B cell (primary cell): ENCODE results near the gene SEMA6A. TPM values are rescaled to one million over a fixed set of nuclear protein-coding genes. Genes with fewer than 3 reads are reported as not detected.

Source experiments
- ATAC-seq: fragments of 200-7000 bp; cut with Tn5 transposase; one replicate; pipeline ENCODE4 v1.10.0; 2021; ENCODE audit warnings: low read depth, mild to moderate bottlenecking, moderate number of reproducible peaks, moderate library complexity
- CTCF ChIA-PET: fragments of 350-600 bp; sonication (Branson Sonifier 250); formaldehyde crosslinking; loops from one replicate; lab custom pipeline; 2021; ENCODE audit warnings: antibody characterized with exemption, inconsistent platforms; lab: Charles Lee
- POLR2A ChIA-PET: fragments of 350-600 bp; sonication (Branson Sonifier 250); formaldehyde crosslinking; loops from one replicate; lab custom pipeline; 2021; ENCODE audit warnings: antibody characterized with exemption; lab: Charles Lee
- DNase-seq: peaks from one replicate; pipeline ENCODE4 v3.0.0; 2013
- H2AFZ ChIP-seq: 2 replicates; pipeline ENCODE4 v1.6.1; 2012; ENCODE audit warnings: mild to moderate bottlenecking, low read depth, low read length; ENCODE audit not compliant: insufficient read depth, poor library complexity, severe bottlenecking
- H3K27ac ChIP-seq, 2 donors: 1 replicate in 1 of 2; 2 replicates in 1 of 2; pipeline ENCODE4 v1.5.1; 2012 to 2013; ENCODE audit warnings: low read length in 2 of 2, mild to moderate bottlenecking in 2 of 2, moderate library complexity in 1 of 2
- H3K27me3 ChIP-seq, 4 experiments: fragments of 200-600 bp in 1 of 4; sonication (generic) in 1 of 4; replicated peaks in 1 of 4; 1 replicate in 2 of 4; 2 replicates in 2 of 4; pipeline versions ENCODE4 v1.6.1 to v1.7.0; 2013 to 2016; ENCODE audit warnings: low read length in 3 of 4, mild to moderate bottlenecking in 2 of 4, mixed read lengths in 1 of 4, moderate library complexity in 1 of 4; ENCODE audit not compliant: insufficient read depth in 4 of 4, control insufficient read depth in 3 of 4; ENCODE audit errors: control extremely low read depth in 1 of 4
- H3K36me3 ChIP-seq, 2 experiments: replicated peaks in 1 of 2; 1 replicate in 1 of 2; 2 replicates in 1 of 2; pipeline versions ENCODE4 v1.6.1 to v1.7.1; 2013; ENCODE audit warnings: low read length in 1 of 2; ENCODE audit not compliant: insufficient read depth in 2 of 2, control insufficient read depth in 1 of 2; ENCODE audit errors: control extremely low read depth in 1 of 2, extremely low read depth in 1 of 2
- H3K4me1 ChIP-seq, 2 donors: fragments of 200-600 bp in 1 of 2; sonication (generic) in 1 of 2; 1 replicate in 1 of 2; 2 replicates in 1 of 2; pipeline versions ENCODE4 v1.5.1 to v1.6.1; 2013 to 2017; ENCODE audit warnings: low read length in 2 of 2; ENCODE audit not compliant: control insufficient read depth in 2 of 2, insufficient read depth in 2 of 2
- H3K4me2 ChIP-seq: replicated peaks from 2 replicates; pipeline ENCODE3; 2012; ENCODE audit warnings: mild to moderate bottlenecking, low read depth, low read length; ENCODE audit not compliant: poor library complexity, severe bottlenecking
- H3K4me3 ChIP-seq, 5 experiments: fragments of 200-600 bp in 1 of 5; sonication (generic) in 1 of 5; 1 replicate in 3 of 5; 2 replicates in 2 of 5; pipeline versions ENCODE4 v1.5.1 to v1.7.0; 2011 to 2016; ENCODE audit warnings: low read length in 4 of 5, mild to moderate bottlenecking in 4 of 5, low read depth in 2 of 5, control low read depth in 1 of 5, moderate library complexity in 1 of 5; ENCODE audit not compliant: insufficient read depth in 1 of 5; ENCODE audit errors: control extremely low read depth in 1 of 5, extremely low read depth in 1 of 5
- H3K79me2 ChIP-seq: fragments of 200-600 bp; sonication (generic); one replicate; pipeline ENCODE4 v1.6.0; 2016; ENCODE audit warnings: low read length; ENCODE audit not compliant: control insufficient read depth, insufficient read depth
- H3K9ac ChIP-seq: fragments of 200-600 bp; sonication (generic); 2 replicates; pipeline ENCODE4 v1.6.1; 2017; ENCODE audit warnings: mild to moderate bottlenecking, low read length, moderate library complexity
- H3K9me3 ChIP-seq, 3 donors: one replicate each; pipeline versions ENCODE4 v1.6.1 to v1.7.1; 2013; ENCODE audit warnings: low read length in 2 of 3; ENCODE audit not compliant: control insufficient read depth in 2 of 3, insufficient read depth in 1 of 3; ENCODE audit errors: control extremely low read depth in 1 of 3
- H4K20me1 ChIP-seq: 2 replicates; pipeline ENCODE4 v1.6.0; 2012; ENCODE audit warnings: mild to moderate bottlenecking, low read length; ENCODE audit not compliant: insufficient read depth, control insufficient read depth, poor library complexity, severe bottlenecking
- H3K27ac Mint-ChIP-seq: one replicate; pipeline ENCODE4 v1.8.0; 2021; ENCODE audit warnings: mixed read lengths
- H3K27me3 Mint-ChIP-seq: one replicate; pipeline ENCODE4 v1.8.0; 2021; ENCODE audit warnings: mixed read lengths
- H3K4me1 Mint-ChIP-seq: one replicate; pipeline ENCODE4 v1.8.0; 2021; ENCODE audit warnings: mixed read lengths
- H3K4me3 Mint-ChIP-seq: one replicate; pipeline ENCODE4 v1.8.0; 2021; ENCODE audit warnings: mixed read lengths
- H3K9me3 Mint-ChIP-seq: one replicate; pipeline ENCODE4 v1.8.0; 2022; ENCODE audit warnings: mixed read lengths; ENCODE audit not compliant: insufficient read depth
- CTCF ChIP-seq: fragments of 200-600 bp; IDR thresholded peaks from one replicate; pipeline ENCODE4 v1.8.0; 2022; ENCODE audit warnings: antibody characterized with exemption, mild to moderate bottlenecking
- EZH2 ChIP-seq: IDR thresholded peaks from 2 replicates; pipeline ENCODE4 v1.6.1; 2012; ENCODE audit warnings: borderline replicate concordance, low read depth, mild to moderate bottlenecking, moderate library complexity, low read length; ENCODE audit not compliant: insufficient read depth, poor library complexity, severe bottlenecking
- WGBS: methylation state at CpG from one replicate; pipeline ENCODE4 v1.1.5; 2013; ENCODE audit warnings: missing lambda C conversion rate; ENCODE audit not compliant: insufficient coverage; 5-methylcytosine and 5-hydroxymethylcytosine counted together
- intact Hi-C: fragments of 100-400 bp; cut with micrococcal nuclease; formaldehyde crosslinking; loops from one replicate; pipeline ENCODE4 v1.10.0; 2022
- polyA plus RNA-seq: library from polyadenylated mRNA; depleted of rRNA; stranded (reverse); fragments of >200 nt; gene quantifications from 2 replicates; pipeline ENCODE4 v1.2.3, GENCODE V29; 2012
- total RNA-seq, 2 donors: library from RNA; stranded (reverse); fragments of 120-200 nt in 1 of 2; gene quantifications; 1 replicate in 1 of 2; 2 replicates in 1 of 2; pipeline versions ENCODE4 v1.2.3 to v1.2.4, GENCODE V29; 2013 to 2022

The SEMA6A gene
- total and polyA plus RNA-seq, 2 donors (not counting 1 experiment from before 2014, with no cell fraction given) = 0.44 TPM; not detected in 1

- no peaks in the 10 kb centered on the region for H3K4me1 Mint-ChIP-seq
- no peaks in the 10 kb centered on the region for H3K27me3 ChIP-seq
- DNase-seq (no peak), ATAC-seq (no peak)
- POLR2A ChIA-PET = no interaction called here
- H3K9me3 Mint-ChIP-seq = peaks cover 8% of the 10 kb centered on the region
- H3K9ac ChIP-seq = no peak overlapping the region
- intact Hi-C loops = no loop called here
- no peak overlapping the region for H3K4me3 Mint-ChIP-seq
- no peak overlapping the region for H3K27ac ChIP-seq
- no peak for TF ChIP-seq CTCF
- TF ChIP-seq EZH2 = no peak
- no peak overlapping the region for H3K4me3 ChIP-seq
- no peaks in the 10 kb centered on the region for H4K20me1 ChIP-seq
- H2AFZ ChIP-seq = no peak overlapping the region
- no peaks in the 10 kb centered on the region for H3K79me2 ChIP-seq
- H3K27me3 Mint-ChIP-seq = no peaks in the 10 kb centered on the region
- no peak overlapping the region for H3K4me2 ChIP-seq
- H3K36me3 ChIP-seq = no peaks in the 10 kb centered on the region
- CTCF ChIA-PET = no interaction called here
- no peak overlapping the region for H3K27ac Mint-ChIP-seq
- H3K9me3 ChIP-seq = peaks cover 1 to 7% (median 7%) of the 10 kb centered on the region in 3 donors
- no peaks in the 10 kb centered on the region for H3K4me1 ChIP-seq
Measured at GRCh38 chr5:116550082-116550481, 24.5 kb downstream of the SEMA6A start.

- ChIA-PET POLR2A (no interaction called here), CTCF (no interaction called here)
- Histone ChIP-seq H3K79me2 (no peaks in the 10 kb centered on the region), H3K36me3 (no peaks in the 10 kb centered on the region), H3K9me3 (peaks cover 1 to 16% (median 11%) of the 10 kb centered on the region in 3 donors), H3K27ac (no peak overlapping the region), H3K27me3 (no peaks in the 10 kb centered on the region), H4K20me1 (no peaks in the 10 kb centered on the region), H2AFZ (no peak overlapping the region), H3K4me1 (no peaks in the 10 kb centered on the region), H3K4me2 (no peak overlapping the region), H3K9ac (no peak overlapping the region), H3K4me3 (no peak overlapping the region)
- TF ChIP-seq EZH2 (no peak), CTCF (no peak)
- H3K9me3 Mint-ChIP-seq = peaks cover 11% of the 10 kb centered on the region
- no peak overlapping the region for H3K27ac Mint-ChIP-seq
- no peak for ATAC-seq
- no peaks in the 10 kb centered on the region for H3K27me3 Mint-ChIP-seq
- no peak overlapping the region for H3K4me3 Mint-ChIP-seq
- no CpG with 5 or more reads among the region's 1 CpG for WGBS
- intact Hi-C loops = no loop called here
- H3K4me1 Mint-ChIP-seq = no peaks in the 10 kb centered on the region
- DNase-seq = no peak
Measured at GRCh38 chr5:116546743-116547124, 27.9 kb downstream of the SEMA6A start.
